Fibroblast of peridontal ligament (primary cell): ENCODE results near the gene SH3BP2.

ENCODE experiments used
- DNase-seq: peaks from one replicate; pipeline ENCODE4 v3.0.0-alpha.2; 2010; ENCODE audit errors: extremely low read depth

The SH3BP2 gene, protein sequence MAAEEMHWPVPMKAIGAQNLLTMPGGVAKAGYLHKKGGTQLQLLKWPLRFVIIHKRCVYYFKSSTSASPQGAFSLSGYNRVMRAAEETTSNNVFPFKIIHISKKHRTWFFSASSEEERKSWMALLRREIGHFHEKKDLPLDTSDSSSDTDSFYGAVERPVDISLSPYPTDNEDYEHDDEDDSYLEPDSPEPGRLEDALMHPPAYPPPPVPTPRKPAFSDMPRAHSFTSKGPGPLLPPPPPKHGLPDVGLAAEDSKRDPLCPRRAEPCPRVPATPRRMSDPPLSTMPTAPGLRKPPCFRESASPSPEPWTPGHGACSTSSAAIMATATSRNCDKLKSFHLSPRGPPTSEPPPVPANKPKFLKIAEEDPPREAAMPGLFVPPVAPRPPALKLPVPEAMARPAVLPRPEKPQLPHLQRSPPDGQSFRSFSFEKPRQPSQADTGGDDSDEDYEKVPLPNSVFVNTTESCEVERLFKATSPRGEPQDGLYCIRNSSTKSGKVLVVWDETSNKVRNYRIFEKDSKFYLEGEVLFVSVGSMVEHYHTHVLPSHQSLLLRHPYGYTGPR

DNA sequence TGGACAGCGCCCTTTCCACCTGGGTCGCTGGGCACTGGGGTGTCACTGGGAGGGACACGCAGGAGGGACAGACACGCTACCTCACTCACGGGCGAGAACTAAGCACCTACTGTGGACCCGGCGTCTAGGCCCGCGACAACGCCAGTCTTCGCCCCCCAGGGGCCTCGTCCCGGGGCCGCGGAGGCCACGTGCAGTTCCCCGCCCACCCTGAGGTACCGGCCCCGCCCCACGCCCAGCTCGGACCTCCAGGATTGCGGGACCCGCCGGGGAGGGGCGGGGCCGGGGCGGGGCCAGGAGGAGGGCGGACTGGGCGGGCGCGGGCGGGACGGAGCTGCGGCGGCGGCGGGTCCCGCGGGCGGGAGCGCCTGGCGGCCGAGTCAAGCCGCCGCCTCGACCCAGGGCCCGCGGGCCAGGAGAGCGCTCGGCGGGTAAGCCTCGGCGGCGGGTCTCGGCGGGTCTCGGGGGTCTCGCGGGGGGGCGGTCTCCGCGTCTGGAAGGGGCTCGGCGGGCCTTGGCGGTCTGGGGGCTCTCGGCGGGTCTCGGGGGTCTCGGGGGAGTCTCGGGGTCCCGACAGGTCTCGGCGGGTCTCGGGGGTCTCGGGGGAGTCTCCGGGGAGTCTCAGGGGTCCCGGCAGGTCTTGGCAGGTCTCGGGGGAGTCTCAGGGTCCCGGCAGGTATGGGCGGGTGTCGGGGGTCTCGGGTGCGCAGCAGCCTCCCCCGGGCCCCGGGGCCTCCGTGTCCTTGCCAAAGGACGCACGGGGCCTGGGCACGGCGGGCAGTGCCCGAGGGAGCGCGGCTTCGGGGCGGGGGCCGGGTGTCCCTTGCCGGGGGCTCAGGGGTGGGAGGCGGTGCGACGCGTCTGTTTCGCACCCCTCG lies at the start of gene SH3BP2:
TSS of gene SH3BP2 (plus strand) at position 375 of the 875 bp plus-strand sequence. CDS start 27,533 bp downstream, outside the sequence.
- peak; percentile 18 for DNase-seq

- DNase-seq, result no peak
These were observed 49.1 kb upstream of the SH3BP2 start for GRCh38 chr4:2743518-2744445.

- no peak for DNase-seq
These were observed 48.2 kb upstream of the SH3BP2 start for GRCh38 chr4:2744576-2745270.

GRCh38 chr4:2745516-2745915 lies 47.4 kb upstream of the SH3BP2 start:
- no peak for DNase-seq

DNA sequence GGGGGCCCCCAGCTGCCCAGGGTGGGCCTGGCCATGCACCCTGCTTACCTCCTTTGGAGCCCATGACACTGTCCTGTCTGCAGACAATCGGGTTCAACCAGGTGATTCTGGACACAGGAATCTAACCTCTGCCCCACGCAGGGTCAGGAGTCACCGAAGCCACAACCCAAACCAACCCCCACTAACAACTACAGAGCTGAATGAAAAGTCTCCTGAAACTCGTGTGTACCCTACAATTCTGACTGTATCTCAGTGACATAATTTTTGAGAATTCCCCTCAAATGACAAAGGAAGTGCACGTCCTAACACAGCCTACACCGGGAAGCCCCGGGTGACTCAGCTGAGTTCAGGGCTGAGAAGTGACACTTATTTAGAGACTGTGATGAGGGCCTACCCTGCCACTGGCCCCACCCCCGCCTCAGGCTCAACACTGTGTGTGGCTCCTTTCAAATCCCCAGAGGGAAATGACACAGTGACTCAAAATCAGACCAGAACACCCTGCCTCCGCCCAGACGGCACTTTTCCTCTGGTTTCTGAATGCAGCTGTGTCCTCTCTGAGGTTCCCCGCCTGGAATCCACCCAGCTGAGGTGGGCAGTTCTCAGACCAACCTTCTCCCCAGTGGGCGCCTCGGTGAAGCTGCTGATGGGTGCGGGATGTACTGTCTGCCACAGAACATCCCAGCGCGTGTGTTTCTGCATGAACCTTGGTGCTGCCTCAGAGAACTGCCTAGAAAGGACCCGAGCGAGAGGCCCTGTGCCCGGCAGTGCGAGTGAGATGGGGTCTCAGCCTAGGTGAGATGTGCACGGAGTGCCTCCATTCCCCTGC lies 46.7 kb upstream of the SH3BP2 start:
- DNase-seq, result no peak

DNA sequence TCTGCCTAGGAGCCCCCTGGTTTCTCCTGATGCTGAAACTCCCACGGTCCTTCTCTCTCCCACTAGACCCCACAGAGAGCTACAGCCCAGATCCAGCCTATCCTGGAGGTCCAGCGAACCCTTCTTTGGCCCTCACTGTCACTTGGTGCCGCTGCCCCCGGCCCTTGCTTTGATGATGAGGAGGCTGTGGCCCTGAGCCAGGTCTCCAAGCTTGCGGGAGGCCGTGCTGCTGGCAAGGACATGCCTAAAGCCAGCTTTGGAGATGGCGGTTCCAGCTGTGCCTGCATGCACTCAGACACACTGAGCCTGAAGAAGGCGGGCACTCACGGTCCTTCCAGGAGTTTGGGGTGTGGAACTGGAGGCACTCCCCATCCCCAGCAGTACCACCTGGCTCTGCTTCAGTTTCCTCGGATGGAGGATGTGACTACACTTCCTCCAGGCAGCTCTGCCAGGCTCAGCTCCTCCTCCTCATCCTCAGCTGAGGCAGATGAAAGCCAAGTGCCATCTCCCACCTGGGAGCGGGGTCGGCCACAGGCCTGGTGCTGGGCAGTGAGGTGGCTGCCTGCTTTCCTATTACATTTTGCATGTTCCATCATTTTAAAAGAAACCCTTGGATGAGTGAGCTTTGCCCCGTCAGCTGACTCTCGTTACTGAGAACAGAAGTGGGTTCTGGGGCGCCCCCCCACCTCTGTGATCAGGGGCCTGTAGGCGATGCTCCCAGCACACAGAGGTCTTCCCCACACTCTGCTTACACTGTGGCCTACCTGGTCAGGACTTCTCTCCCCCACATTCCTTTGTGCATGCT lies 45.8 kb upstream of the SH3BP2 start:
- DNase-seq, result no peak

GRCh38 chr4:2750719-2751605 lies 41.9 kb upstream of the SH3BP2 start:
- no peak for DNase-seq

DNA sequence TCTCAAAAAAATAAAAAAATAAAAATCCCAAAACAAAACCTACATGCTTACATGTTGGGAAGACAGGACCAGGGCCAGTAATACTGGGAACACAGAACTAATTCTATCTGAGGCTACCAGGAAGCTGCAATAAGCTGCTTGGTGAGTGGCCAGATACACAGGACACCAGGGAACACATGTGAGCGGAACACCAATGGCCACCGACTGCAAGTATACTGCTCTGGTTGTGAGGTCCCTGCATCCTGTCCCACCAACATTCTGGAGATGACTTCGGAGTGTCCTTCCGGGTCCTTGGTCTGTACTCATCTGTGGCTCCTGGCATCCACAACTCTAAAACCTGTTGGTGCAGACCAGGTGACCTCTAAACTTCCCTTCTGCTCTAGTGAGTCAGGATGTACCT lies 39.4 kb upstream of the SH3BP2 start:
- DNase-seq, result no peak

GRCh38 chr4:2754848-2755819 lies 37.8 kb upstream of the SH3BP2 start:
- DNase-seq, result no peak

DNA sequence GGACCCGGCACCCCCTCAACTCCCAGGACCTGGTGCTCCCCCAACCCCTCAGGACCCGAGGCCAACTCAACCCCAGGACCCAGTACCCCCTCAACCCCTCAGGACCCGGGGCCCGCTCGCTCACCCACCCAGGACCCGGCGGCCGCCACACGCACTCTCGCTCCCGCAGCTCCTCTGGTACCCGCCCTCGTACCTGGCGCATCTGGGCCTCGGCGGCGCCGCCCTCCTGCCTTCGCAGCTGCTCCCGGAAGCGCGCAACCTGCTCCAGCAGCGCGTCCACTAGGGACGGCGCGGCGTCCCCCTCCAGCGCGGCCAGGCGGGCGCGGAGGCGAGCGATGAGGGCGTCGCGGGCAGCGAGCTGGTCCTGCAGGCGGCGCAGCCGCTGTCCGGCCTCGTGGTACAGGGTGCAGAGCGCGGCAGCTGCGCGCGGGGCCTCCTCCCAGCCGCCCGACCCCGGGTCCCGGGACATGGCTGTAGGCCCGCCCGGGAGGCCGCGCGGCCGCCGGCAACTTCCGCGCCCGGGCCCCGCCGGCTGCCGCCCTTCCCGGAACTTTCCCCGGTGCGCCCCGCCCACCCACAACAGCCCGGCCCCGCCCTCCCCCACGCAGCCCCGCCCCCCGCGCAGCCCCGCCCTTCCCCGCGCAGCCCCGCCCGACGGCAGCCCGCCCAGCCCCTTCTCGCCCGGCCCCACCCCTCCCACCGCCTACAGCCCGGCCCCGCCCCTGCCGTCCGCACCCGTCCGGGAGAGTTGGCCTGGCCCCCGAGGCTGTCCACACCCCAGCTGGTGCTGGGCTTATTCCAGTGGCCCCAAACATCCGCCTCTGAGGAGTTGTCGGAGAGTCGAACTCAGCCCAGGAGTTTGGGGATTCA lies 36.8 kb upstream of the SH3BP2 start, which contains the start of gene TNIP2:
TSS of gene TNIP2 (minus strand) at position 516 of the 870 bp plus-strand sequence. CDS start at position 469, 47 bp downstream.
- peak; percentile 58 for DNase-seq

- no peak for DNase-seq
These were observed 36.1 kb upstream of the SH3BP2 start for GRCh38 chr4:2756691-2757350.

DNA sequence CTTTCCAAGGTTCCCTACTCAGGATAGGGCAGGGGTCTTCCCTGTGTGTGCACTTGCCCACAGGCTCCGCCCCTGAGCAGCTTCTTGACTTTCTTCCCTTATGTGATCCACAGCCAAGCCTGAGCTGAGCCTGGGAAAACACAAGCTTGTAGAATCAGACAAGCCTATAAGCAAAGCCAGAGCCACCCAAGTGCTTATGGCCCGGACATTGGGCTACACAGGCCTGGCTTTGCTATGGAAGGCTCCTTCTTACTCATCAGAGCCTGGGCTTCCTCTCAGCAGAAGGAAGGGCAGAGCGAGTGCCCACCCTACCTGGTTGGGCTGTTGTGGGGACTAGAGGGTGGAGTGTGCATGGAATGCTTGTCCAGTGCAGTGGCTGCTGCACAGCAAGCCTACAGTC lies 35.5 kb upstream of the SH3BP2 start:
- no peak for DNase-seq

GRCh38 chr4:2761035-2761923 lies 31.6 kb upstream of the SH3BP2 start:
- DNase-seq, result no peak

GRCh38 chr4:2762048-2762447 lies 30.8 kb upstream of the SH3BP2 start:
- no peak for DNase-seq
